Esophagus muscularis mucosa (tissue), 4 donors: ENCODE results near the gene MTERF4. TPM values are rescaled to one million over a fixed set of nuclear protein-coding genes. Genes with fewer than 3 reads are reported as not detected.

Experiments
- DNase-seq: peaks from one replicate; pipeline ENCODE4 v3.0.0-alpha.2; 2017; ENCODE audit errors: extremely low spot score
- H3K27ac ChIP-seq, 4 donors: fragments of 200-600 bp; sonication (generic); replicated peaks in 1 of 4; 1 replicate in 3 of 4; 2 replicates in 1 of 4; pipeline ENCODE4 v1.5.1; 2016 to 2019; ENCODE audit warnings: mild to moderate bottlenecking in 1 of 4
- H3K27me3 ChIP-seq, 4 donors: fragments of 200-600 bp; sonication (generic); one replicate each; pipeline versions ENCODE4 v1.5.1 to v1.6.0; 2016 to 2019
- H3K36me3 ChIP-seq, 4 donors: fragments of 200-600 bp; sonication (generic); one replicate each; pipeline ENCODE4 v1.5.1; 2016 to 2019
- H3K4me1 ChIP-seq, 4 donors: fragments of 200-600 bp; sonication (generic); one replicate each; pipeline ENCODE4 v1.5.1; 2016 to 2019
- H3K4me3 ChIP-seq, 4 donors: fragments of 200-600 bp; sonication (generic); 1 replicate in 2 of 4; 2 replicates in 2 of 4; pipeline ENCODE4 v1.5.1; 2016 to 2019; ENCODE audit warnings: mild to moderate bottlenecking in 4 of 4, moderate library complexity in 1 of 4
- H3K9me3 ChIP-seq, 4 donors: fragments of 200-600 bp; sonication (generic); 1 replicate in 3 of 4; 2 replicates in 1 of 4; pipeline ENCODE4 v1.5.1; 2016 to 2019
- CTCF ChIP-seq, 3 experiments: fragments of 200-600 bp in 2 of 3; fragments of 450-650 bp in 1 of 3; sonication (generic) in 2 of 3; IDR thresholded peaks; one replicate each; pipeline ENCODE4 v1.5.1; 2017 to 2019; ENCODE audit warnings: antibody characterized with exemption in 3 of 3, mild to moderate bottlenecking in 2 of 3, moderate library complexity in 1 of 3
- EP300 ChIP-seq: sonication (generic); formaldehyde crosslinking; IDR thresholded peaks from one replicate; pipeline ENCODE4 v1.6.1; 2017; ENCODE audit warnings: antibody characterized with exemption
- POLR2A ChIP-seq: fragments of 450-650 bp; IDR thresholded peaks from one replicate; pipeline ENCODE4 v1.6.1; 2017; ENCODE audit warnings: antibody characterized with exemption, moderate library complexity, mild to moderate bottlenecking, low read depth
- POLR2AphosphoS5 ChIP-seq, 2 donors: sonication (generic); formaldehyde crosslinking; IDR thresholded peaks; one replicate each; pipeline ENCODE4 v1.6.1; 2017; ENCODE audit warnings: antibody characterized with exemption in 2 of 2
- WGBS: methylation state at CpG from one replicate; pipeline ENCODE4 v1.1.5; 2018; 5-methylcytosine and 5-hydroxymethylcytosine counted together
- intact Hi-C: fragments of 100-400 bp; cut with DNase I; formaldehyde crosslinking; loops from one replicate; pipeline ENCODE4 v1.15.1; 2023
- total RNA-seq, 4 donors: library from RNA; depleted of rRNA; stranded (reverse); fragments of >200 nt; gene quantifications; one replicate each; pipeline versions ENCODE4 v1.1.0 to v1.2.1, GENCODE V29; 2016

Gene MTERF4
- total RNA-seq, 4 donors from 2014 or later, result 19.5 to 26.6 (median 24.5) TPM

GRCh38 chr2:241148891-241149674 lies 47.0 kb upstream of the MTERF4 start, which contains the start of gene PASK:
Gene PASK, minus strand, starts transcription at chr2:241149472. Its CDS starts 6,440 bp downstream, at chr2:241143032.
- TF ChIP-seq POLR2AphosphoS5 (IDR thresholded peaks at IDR 0.05), result peak in 1 of 2 donors; percentile 56
- no peak for TF ChIP-seq CTCF (IDR thresholded peaks at IDR 0.05)
- peaks cover 0 to 11% (median 7%) of the 10 kb centered on the region in 4 donors for H3K36me3 ChIP-seq
- H3K9me3 ChIP-seq, result no peaks in the 10 kb centered on the region
- H3K4me1 ChIP-seq, result peaks cover 11 to 33% (median 24%) of the 10 kb centered on the region in 4 donors
- 0% methylated on average over 50 of the region's 88 CpGs for WGBS
- H3K27me3 ChIP-seq, result no peaks in the 10 kb centered on the region
- H3K4me3 ChIP-seq, result peak within 1 kb of the TSS; percentile 74 to 100 (median 94)
- intact Hi-C loops, result loop anchor here (5.0 kb wide), 1 partner anchor 68 kb away; no protein-coding TSS in a partner anchor
- peak within 1 kb of the TSS; percentile 79 to 87 (median 86) for H3K27ac ChIP-seq
- peak; percentile 97 for DNase-seq

GRCh38 chr2:241148239-241148638 lies 46.2 kb upstream of the MTERF4 start:
- H3K4me3 ChIP-seq, result peak overlapping the region in 2 of 4 donors; percentile 74 to 92
- H3K9me3 ChIP-seq, result no peaks in the 10 kb centered on the region
- 90% methylated on average over 4 of the region's 4 CpGs for WGBS
- no peak for DNase-seq
- intact Hi-C loops, result loop anchor here (5.0 kb wide), 1 partner anchor 69 kb away; no protein-coding TSS in a partner anchor
- TF ChIP-seq EP300 (no peak), POLR2AphosphoS5 (IDR thresholded peaks at IDR 0.05) (no peak), CTCF (IDR thresholded peaks at IDR 0.05) (no peak), POLR2A (no peak)
- H3K36me3 ChIP-seq, result peaks cover 0 to 3% (median under 1%) of the 10 kb centered on the region in 4 donors
- H3K27ac ChIP-seq, result no peak overlapping the region
- peaks cover 11 to 33% (median 24%) of the 10 kb centered on the region in 4 donors for H3K4me1 ChIP-seq
- no peaks in the 10 kb centered on the region for H3K27me3 ChIP-seq

GRCh38 chr2:241147336-241147735 lies 45.2 kb upstream of the MTERF4 start:
- peaks cover 11 to 32% (median 24%) of the 10 kb centered on the region in 4 donors for H3K4me1 ChIP-seq
- no peaks in the 10 kb centered on the region for H3K36me3 ChIP-seq
- 100% methylated on average over 3 of the region's 3 CpGs for WGBS
- H3K4me3 ChIP-seq, result no peak overlapping the region
- TF ChIP-seq POLR2AphosphoS5 (IDR thresholded peaks at IDR 0.05) (no peak), EP300 (no peak), POLR2A (no peak), CTCF (IDR thresholded peaks at IDR 0.05) (no peak)
- H3K27me3 ChIP-seq, result no peaks in the 10 kb centered on the region
- H3K9me3 ChIP-seq, result no peaks in the 10 kb centered on the region
- no peak overlapping the region for H3K27ac ChIP-seq
- no peak for DNase-seq
- intact Hi-C loops, result loop anchor here (5.0 kb wide), 1 partner anchor 70 kb away; no protein-coding TSS in a partner anchor

DNA sequence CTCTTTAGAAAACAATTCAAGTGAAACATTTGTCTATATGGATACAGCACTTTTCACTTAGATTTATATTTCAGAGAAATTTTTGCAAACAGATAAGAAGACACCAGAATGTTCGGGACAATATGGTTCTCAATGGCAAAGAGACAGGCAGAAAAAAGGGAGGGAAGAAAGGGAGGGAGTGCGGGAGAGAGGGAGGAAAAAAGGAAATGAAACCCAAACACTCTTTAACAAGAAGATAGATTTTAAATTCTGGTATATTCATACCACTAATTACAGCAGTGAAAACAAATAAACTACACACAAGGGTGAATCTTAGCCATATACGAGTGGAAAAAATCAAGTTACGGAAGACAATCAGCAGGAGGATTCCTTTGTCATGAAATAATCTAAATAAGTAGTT lies 44.2 kb upstream of the MTERF4 start:
- TF ChIP-seq POLR2AphosphoS5 (IDR thresholded peaks at IDR 0.05), result no peak
- TF ChIP-seq EP300, result no peak
- no peak for TF ChIP-seq POLR2A
- no peak for TF ChIP-seq CTCF (IDR thresholded peaks at IDR 0.05)
- H3K27ac ChIP-seq, result no peak overlapping the region
- intact Hi-C loops, result loop anchor here (5.0 kb wide), 1 partner anchor 71 kb away; no protein-coding TSS in a partner anchor
- 82% methylated on average over 4 of the region's 4 CpGs for whole genome bisulfite sequencing
- no peak overlapping the region for H3K4me3 ChIP-seq
- H3K27me3 ChIP-seq, result no peaks in the 10 kb centered on the region
- no peak for DNase-seq
- H3K9me3 ChIP-seq, result no peaks in the 10 kb centered on the region
- H3K4me1 ChIP-seq, result peaks cover 10 to 22% (median 19%) of the 10 kb centered on the region in 4 donors
- H3K36me3 ChIP-seq, result no peaks in the 10 kb centered on the region
